HUES64 (cell line): ENCODE results near the gene WIPF2.
A peak's percentile ranks its signal among the peaks of the same experiment; 100 is the strongest.

Experiments
- H3K27ac ChIP-seq: 2 replicates; pipeline ENCODE4 v1.7.0; 2013; ENCODE audit warnings: low read depth, low read length, inconsistent platforms
- H3K27me3 ChIP-seq: 2 replicates; pipeline ENCODE4 v1.6.1; 2013; ENCODE audit warnings: mild to moderate bottlenecking, low read length; ENCODE audit not compliant: insufficient read depth
- H3K36me3 ChIP-seq: 2 replicates; pipeline ENCODE4 v1.6.1; 2013; ENCODE audit warnings: mild to moderate bottlenecking, low read length; ENCODE audit not compliant: insufficient read depth
- H3K4me1 ChIP-seq: 2 replicates; pipeline ENCODE4 v1.6.1; 2013; ENCODE audit warnings: mild to moderate bottlenecking, low read length, moderate library complexity; ENCODE audit not compliant: insufficient read depth
- H3K4me3 ChIP-seq: 2 replicates; pipeline ENCODE4 v1.5.1; 2013; ENCODE audit warnings: mild to moderate bottlenecking, low read length, moderate library complexity
- H3K9ac ChIP-seq: 2 replicates; pipeline ENCODE4 v1.6.1; 2013; ENCODE audit warnings: mild to moderate bottlenecking, low read depth, low read length
- H3K9me3 ChIP-seq: 2 replicates; pipeline ENCODE4 v1.6.1; 2013; ENCODE audit warnings: low read depth, low read length; ENCODE audit not compliant: insufficient read depth
- WGBS: fragments of 150-250, 120-280 bp; methylation state at CpG from one replicate; pipeline ENCODE4 v1.1.7; 2013; ENCODE audit warnings: missing lambda C conversion rate; 5-methylcytosine and 5-hydroxymethylcytosine counted together

Gene WIPF2

GRCh38 chr17:40316571-40317344, 97.7 kb downstream of the WIPF2 start:
- peak overlapping the region; percentile 42 for H3K9ac ChIP-seq
- H3K4me1 ChIP-seq = peaks cover 31% of the 10 kb centered on the region
- no peaks in the 10 kb centered on the region for H3K36me3 ChIP-seq
- H3K27ac ChIP-seq = no peak overlapping the region
- 4% methylated on average over 38 of the region's 38 CpGs for WGBS
- H3K4me3 ChIP-seq = peak overlapping the region; percentile 73
- peaks cover 32% of the 10 kb centered on the region for H3K27me3 ChIP-seq
- H3K9me3 ChIP-seq = no peaks in the 10 kb centered on the region

GRCh38 chr17:40317345-40317873, 98.3 kb downstream of the WIPF2 start:
- peaks cover 37% of the 10 kb centered on the region for H3K4me1 ChIP-seq

GRCh38 chr17:40317880-40318829, 99.1 kb downstream of the WIPF2 start:
- H3K9ac ChIP-seq = peak overlapping the region; percentile 75
- H3K36me3 ChIP-seq = no peaks in the 10 kb centered on the region
- H3K27ac ChIP-seq = no peak overlapping the region
- H3K9me3 ChIP-seq = no peaks in the 10 kb centered on the region
- peaks cover 40% of the 10 kb centered on the region for H3K4me1 ChIP-seq
- H3K4me3 ChIP-seq = peak overlapping the region; percentile 73
- 1% methylated on average over 70 of the region's 70 CpGs for WGBS
- H3K27me3 ChIP-seq = peaks cover 32% of the 10 kb centered on the region

More at GRCh38 chr17:40317345-40317873, 98.3 kb downstream of the WIPF2 start:
- H3K27ac ChIP-seq = no peak overlapping the region
- peaks cover 32% of the 10 kb centered on the region for H3K27me3 ChIP-seq
- 2% methylated on average over 6 of the region's 6 CpGs for WGBS
- H3K36me3 ChIP-seq = no peaks in the 10 kb centered on the region
- H3K4me3 ChIP-seq = peak overlapping the region; percentile 73
- no peaks in the 10 kb centered on the region for H3K9me3 ChIP-seq
- H3K9ac ChIP-seq = peak overlapping the region; percentile 42; the same call in 1 of the 2 replicates

- Histone ChIP-seq H3K27ac (no peak overlapping the region), H3K4me3 (peak overlapping the region; percentile 73), H3K9me3 (no peaks in the 10 kb centered on the region), H3K36me3 (no peaks in the 10 kb centered on the region), H3K4me1 (peaks cover 34% of the 10 kb centered on the region; the same call in 1 of the 2 replicates), H3K27me3 (peaks cover 32% of the 10 kb centered on the region), H3K9ac (peak overlapping the region; percentile 75; the same call in 1 of the 2 replicates)
- 25% methylated on average over 13 of the region's 13 CpGs for WGBS
These were observed 99.8 kb downstream of the WIPF2 start for GRCh38 chr17:40318830-40319391.

- Histone ChIP-seq H3K27ac (no peak overlapping the region), H3K4me1 (peaks cover 34% of the 10 kb centered on the region; the same call in 1 of the 2 replicates), H3K36me3 (no peaks in the 10 kb centered on the region), H3K4me3 (no peak overlapping the region), H3K9me3 (no peaks in the 10 kb centered on the region), H3K9ac (no peak overlapping the region), H3K27me3 (peaks cover 32% of the 10 kb centered on the region)
- WGBS = 87% methylated on average over 11 of the region's 11 CpGs
These were observed 100.8 kb downstream of the WIPF2 start for GRCh38 chr17:40319651-40320540.

- H3K36me3 ChIP-seq = no peaks in the 10 kb centered on the region
- WGBS = 60% methylated on average over 17 of the region's 19 CpGs
- no peaks in the 10 kb centered on the region for H3K9me3 ChIP-seq
- H3K27ac ChIP-seq = no peak overlapping the region
- H3K4me1 ChIP-seq = peaks cover 29% of the 10 kb centered on the region; the same call in 1 of the 2 replicates
- H3K9ac ChIP-seq = no peak overlapping the region
- no peak overlapping the region for H3K4me3 ChIP-seq
- peaks cover 30% of the 10 kb centered on the region for H3K27me3 ChIP-seq
These were observed 101.8 kb downstream of the WIPF2 start for GRCh38 chr17:40320756-40321523.

GRCh38 chr17:40321524-40321929, 102.4 kb downstream of the WIPF2 start:
- H3K27ac ChIP-seq = no peak overlapping the region
- 89% methylated on average over 4 of the region's 4 CpGs for WGBS
- no peak overlapping the region for H3K4me3 ChIP-seq
- H3K27me3 ChIP-seq = peaks cover 24% of the 10 kb centered on the region
- no peaks in the 10 kb centered on the region for H3K9me3 ChIP-seq
- no peaks in the 10 kb centered on the region for H3K36me3 ChIP-seq
- peaks cover 23% of the 10 kb centered on the region; the same call in 1 of the 2 replicates for H3K4me1 ChIP-seq
- no peak overlapping the region for H3K9ac ChIP-seq

- WGBS = 73% methylated on average over 4 of the region's 4 CpGs
- Histone ChIP-seq H3K9me3 (no peaks in the 10 kb centered on the region), H3K27me3 (peaks cover 20% of the 10 kb centered on the region), H3K9ac (no peak overlapping the region), H3K27ac (no peak overlapping the region), H3K4me3 (no peak overlapping the region), H3K4me1 (peaks cover 23% of the 10 kb centered on the region; the same call in 1 of the 2 replicates), H3K36me3 (no peaks in the 10 kb centered on the region)
These were observed 102.9 kb downstream of the WIPF2 start for GRCh38 chr17:40321961-40322357.

GRCh38 chr17:40322358-40323315, 103.5 kb downstream of the WIPF2 start:
- Histone ChIP-seq H3K4me1 (peaks cover 23% of the 10 kb centered on the region; the same call in 1 of the 2 replicates), H3K4me3 (no peak overlapping the region), H3K36me3 (no peaks in the 10 kb centered on the region), H3K9ac (no peak overlapping the region), H3K27ac (peak overlapping the region; percentile 50; the same call in 1 of the 2 replicates), H3K27me3 (peaks cover 13% of the 10 kb centered on the region), H3K9me3 (no peaks in the 10 kb centered on the region)
- WGBS = 64% methylated on average over 19 of the region's 19 CpGs
